PFSK-1 (cell line): Measurements from ENCODE around the gene TGFBRAP1.

Experiments used
- FOXP2 ChIP-seq: optimal IDR thresholded peaks from 2 replicates; pipeline ENCODE3; 2011; ENCODE audit warnings: borderline replicate concordance, control low read depth, inconsistent platforms; ENCODE audit not compliant: insufficient read depth; ENCODE audit errors: extremely low read length, extremely low read depth
- POLR2AphosphoS5 ChIP-seq: IDR thresholded peaks from 2 replicates; pipeline ENCODE4 v1.6.1; 2012; ENCODE audit warnings: low read depth, mild to moderate bottlenecking, control low read depth, low read length, moderate library complexity
- SIN3A ChIP-seq: IDR thresholded peaks from 2 replicates; pipeline ENCODE4 v1.6.1; 2012; ENCODE audit warnings: mild to moderate bottlenecking, low read length, moderate library complexity, borderline replicate concordance; ENCODE audit not compliant: insufficient read depth
- TAF1 ChIP-seq: IDR thresholded peaks from 2 replicates; pipeline ENCODE4 v1.6.1; 2012; ENCODE audit warnings: low read length, control low read depth, borderline replicate concordance; ENCODE audit not compliant: insufficient read depth
- TF ChIP-seq, protein P1 (sequence below), 2 experiments: IDR thresholded peaks; 2 replicates each; pipeline versions ENCODE4 v1.6.1 to v1.8.0; 2011 to 2012; ENCODE audit warnings: low read depth in 2 of 2, low read length in 2 of 2, control low read depth in 1 of 2, inconsistent platforms in 1 of 2, mild to moderate bottlenecking in 1 of 2, moderate library complexity in 1 of 2; ENCODE audit not compliant: insufficient read depth in 1 of 2

Gene TGFBRAP1

GRCh38 chr2:105317937-105318336, 11.6 kb downstream of the TGFBRAP1 start:
- TF ChIP-seq TAF1 (no peak), FOXP2 (no peak), SIN3A (no peak), POLR2AphosphoS5 (no peak)
- TF ChIP-seq, protein P1, sequence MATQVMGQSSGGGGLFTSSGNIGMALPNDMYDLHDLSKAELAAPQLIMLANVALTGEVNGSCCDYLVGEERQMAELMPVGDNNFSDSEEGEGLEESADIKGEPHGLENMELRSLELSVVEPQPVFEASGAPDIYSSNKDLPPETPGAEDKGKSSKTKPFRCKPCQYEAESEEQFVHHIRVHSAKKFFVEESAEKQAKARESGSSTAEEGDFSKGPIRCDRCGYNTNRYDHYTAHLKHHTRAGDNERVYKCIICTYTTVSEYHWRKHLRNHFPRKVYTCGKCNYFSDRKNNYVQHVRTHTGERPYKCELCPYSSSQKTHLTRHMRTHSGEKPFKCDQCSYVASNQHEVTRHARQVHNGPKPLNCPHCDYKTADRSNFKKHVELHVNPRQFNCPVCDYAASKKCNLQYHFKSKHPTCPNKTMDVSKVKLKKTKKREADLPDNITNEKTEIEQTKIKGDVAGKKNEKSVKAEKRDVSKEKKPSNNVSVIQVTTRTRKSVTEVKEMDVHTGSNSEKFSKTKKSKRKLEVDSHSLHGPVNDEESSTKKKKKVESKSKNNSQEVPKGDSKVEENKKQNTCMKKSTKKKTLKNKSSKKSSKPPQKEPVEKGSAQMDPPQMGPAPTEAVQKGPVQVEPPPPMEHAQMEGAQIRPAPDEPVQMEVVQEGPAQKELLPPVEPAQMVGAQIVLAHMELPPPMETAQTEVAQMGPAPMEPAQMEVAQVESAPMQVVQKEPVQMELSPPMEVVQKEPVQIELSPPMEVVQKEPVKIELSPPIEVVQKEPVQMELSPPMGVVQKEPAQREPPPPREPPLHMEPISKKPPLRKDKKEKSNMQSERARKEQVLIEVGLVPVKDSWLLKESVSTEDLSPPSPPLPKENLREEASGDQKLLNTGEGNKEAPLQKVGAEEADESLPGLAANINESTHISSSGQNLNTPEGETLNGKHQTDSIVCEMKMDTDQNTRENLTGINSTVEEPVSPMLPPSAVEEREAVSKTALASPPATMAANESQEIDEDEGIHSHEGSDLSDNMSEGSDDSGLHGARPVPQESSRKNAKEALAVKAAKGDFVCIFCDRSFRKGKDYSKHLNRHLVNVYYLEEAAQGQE (IDR thresholded peaks at IDR 0.05; ENCODE audit: insufficient read depth in 1 of 2, low read depth in 2 of 2, low read length in 2 of 2) = no peak

- no peak for TF ChIP-seq SIN3A
- TF ChIP-seq FOXP2 = no peak
- TF ChIP-seq POLR2AphosphoS5 = no peak
- no peak for TF ChIP-seq TAF1
- TF ChIP-seq, protein P1 (IDR thresholded peaks at IDR 0.05; ENCODE audit: insufficient read depth in 1 of 2, low read depth in 2 of 2, low read length in 2 of 2) = no peak
Observed at GRCh38 chr2:105315314-105315713, 14.2 kb downstream of the TGFBRAP1 start.

GRCh38 chr2:105313877-105314276, 15.7 kb downstream of the TGFBRAP1 start:
- TF ChIP-seq FOXP2 (no peak), TAF1 (no peak), POLR2AphosphoS5 (no peak), SIN3A (no peak)
- TF ChIP-seq, protein P1 (IDR thresholded peaks at IDR 0.05; ENCODE audit: insufficient read depth in 1 of 2, low read depth in 2 of 2, low read length in 2 of 2) = no peak

DNA sequence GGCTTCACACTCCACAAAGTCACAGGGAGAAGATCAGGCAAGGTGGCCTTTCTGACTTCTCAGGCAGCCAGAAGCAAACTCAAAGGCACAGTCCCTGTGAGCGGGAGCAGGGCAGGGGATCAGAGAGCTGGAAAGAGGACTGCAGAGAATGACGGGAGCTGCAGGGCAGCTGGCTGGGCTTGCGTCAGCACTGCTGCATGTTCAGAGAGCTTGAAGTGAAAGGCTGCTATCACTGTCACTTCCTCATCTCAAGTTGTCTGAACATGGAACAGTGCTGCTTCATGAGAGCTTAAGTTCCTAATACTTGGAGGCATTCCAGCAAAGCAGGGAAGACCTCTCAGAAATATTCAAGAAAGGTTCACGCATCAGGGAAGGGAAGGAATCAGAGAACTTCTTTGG, 20.4 kb downstream of the TGFBRAP1 start:
- TF ChIP-seq POLR2AphosphoS5 = no peak
- TF ChIP-seq SIN3A = no peak
- TF ChIP-seq FOXP2 = no peak
- no peak for TF ChIP-seq TAF1
- TF ChIP-seq, protein P1 (IDR thresholded peaks at IDR 0.05; ENCODE audit: insufficient read depth in 1 of 2, low read depth in 2 of 2, low read length in 2 of 2) = no peak

- TF ChIP-seq POLR2AphosphoS5 (no peak), TAF1 (no peak), SIN3A (no peak), FOXP2 (no peak)
- TF ChIP-seq, protein P1 (IDR thresholded peaks at IDR 0.05; ENCODE audit: insufficient read depth in 1 of 2, low read depth in 2 of 2, low read length in 2 of 2) = no peak
Observed at GRCh38 chr2:105308382-105309146, 21.0 kb downstream of the TGFBRAP1 start.
